HepG2 (cell line): ENCODE data around the gene MARK2.

Source experiments
- ELF1 ChIP-seq: sonication (generic); formaldehyde crosslinking; IDR thresholded peaks from 2 replicates; pipeline ENCODE4 v1.4.0; 2020; ENCODE audit warnings: missing genetic modification reagents
- NFYB ChIP-seq: sonication (generic); formaldehyde crosslinking; IDR thresholded peaks from 2 replicates; pipeline ENCODE4 v1.4.0; 2020; ENCODE audit warnings: missing genetic modification reagents
- TF ChIP-seq, protein P1 (sequence below): sonication (generic); formaldehyde crosslinking; IDR thresholded peaks from 2 replicates; pipeline ENCODE4 v1.9.0; 2021; ENCODE audit warnings: missing genetic modification reagents, borderline replicate concordance

DNA sequence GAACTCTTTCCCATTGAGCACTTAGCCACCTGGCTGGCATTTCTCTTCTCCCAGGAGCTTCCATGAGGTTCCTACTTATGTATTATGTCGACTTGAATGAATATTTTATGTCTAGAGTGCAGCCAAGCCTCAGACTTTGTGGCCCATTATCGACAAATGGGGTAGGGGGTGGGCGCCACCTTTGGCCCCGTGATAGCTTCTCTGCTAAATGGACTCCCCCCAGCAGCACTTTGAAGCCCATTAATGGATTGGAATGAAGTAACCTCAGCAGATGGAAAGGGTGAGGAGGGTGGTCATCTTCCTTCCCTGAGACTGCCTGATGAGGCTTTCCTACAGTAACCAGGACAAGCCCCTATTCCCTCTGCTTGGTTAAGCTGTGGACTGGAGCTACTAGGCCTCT lies 5.9 kb downstream of the MARK2 start:
- TF ChIP-seq NFYB (CRISPR knock-in tag) (no peak), ELF1 (CRISPR knock-in tag) (no peak)
- TF ChIP-seq, protein P1, sequence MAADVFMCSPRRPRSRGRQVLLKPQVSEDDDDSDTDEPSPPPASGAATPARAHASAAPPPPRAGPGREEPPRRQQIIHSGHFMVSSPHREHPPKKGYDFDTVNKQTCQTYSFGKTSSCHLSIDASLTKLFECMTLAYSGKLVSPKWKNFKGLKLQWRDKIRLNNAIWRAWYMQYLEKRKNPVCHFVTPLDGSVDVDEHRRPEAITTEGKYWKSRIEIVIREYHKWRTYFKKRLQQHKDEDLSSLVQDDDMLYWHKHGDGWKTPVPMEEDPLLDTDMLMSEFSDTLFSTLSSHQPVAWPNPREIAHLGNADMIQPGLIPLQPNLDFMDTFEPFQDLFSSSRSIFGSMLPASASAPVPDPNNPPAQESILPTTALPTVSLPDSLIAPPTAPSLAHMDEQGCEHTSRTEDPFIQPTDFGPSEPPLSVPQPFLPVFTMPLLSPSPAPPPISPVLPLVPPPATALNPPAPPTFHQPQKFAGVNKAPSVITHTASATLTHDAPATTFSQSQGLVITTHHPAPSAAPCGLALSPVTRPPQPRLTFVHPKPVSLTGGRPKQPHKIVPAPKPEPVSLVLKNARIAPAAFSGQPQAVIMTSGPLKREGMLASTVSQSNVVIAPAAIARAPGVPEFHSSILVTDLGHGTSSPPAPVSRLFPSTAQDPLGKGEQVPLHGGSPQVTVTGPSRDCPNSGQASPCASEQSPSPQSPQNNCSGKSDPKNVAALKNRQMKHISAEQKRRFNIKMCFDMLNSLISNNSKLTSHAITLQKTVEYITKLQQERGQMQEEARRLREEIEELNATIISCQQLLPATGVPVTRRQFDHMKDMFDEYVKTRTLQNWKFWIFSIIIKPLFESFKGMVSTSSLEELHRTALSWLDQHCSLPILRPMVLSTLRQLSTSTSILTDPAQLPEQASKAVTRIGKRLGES = no peak
